Endothelial cell of coronary artery (primary cell): ENCODE results near the gene NT5E. TPM values are rescaled to one million over a fixed set of nuclear protein-coding genes. Genes with fewer than 3 reads are reported as not detected.

ENCODE experiments used
- total RNA-seq: library from RNA; depleted of rRNA; stranded (reverse); fragments of >200 nt; gene quantifications from 2 replicates; pipeline ENCODE4 v1.2.3, GENCODE V29; 2014

The NT5E gene
- 80.8 and 159 TPM in 2 replicates for total RNA-seq

GRCh38 chr6:85449818-85450759 is at the start of gene NT5E:
TSS of gene NT5E (plus strand) at chr6:85450083. CDS start at chr6:85450140, 57 bp downstream.

Other genes starting within 250 kb of the NT5E start
- 107 and 148 TPM in 2 replicates for gene SNX14, start 143.8 kb downstream of the NT5E start, total RNA-seq
- 68.6 and 72.8 TPM in 2 replicates for gene SYNCRIP, start 192.8 kb downstream of the NT5E start, total RNA-seq